Measurements from ENCODE around the gene SLC16A9.
"Not testable (repeated sequence)": the region's sequence is repeated elsewhere in the genome, so short reads cannot be mapped to it uniquely, and the experiment has no call there.

Gene SLC16A9

DNA sequence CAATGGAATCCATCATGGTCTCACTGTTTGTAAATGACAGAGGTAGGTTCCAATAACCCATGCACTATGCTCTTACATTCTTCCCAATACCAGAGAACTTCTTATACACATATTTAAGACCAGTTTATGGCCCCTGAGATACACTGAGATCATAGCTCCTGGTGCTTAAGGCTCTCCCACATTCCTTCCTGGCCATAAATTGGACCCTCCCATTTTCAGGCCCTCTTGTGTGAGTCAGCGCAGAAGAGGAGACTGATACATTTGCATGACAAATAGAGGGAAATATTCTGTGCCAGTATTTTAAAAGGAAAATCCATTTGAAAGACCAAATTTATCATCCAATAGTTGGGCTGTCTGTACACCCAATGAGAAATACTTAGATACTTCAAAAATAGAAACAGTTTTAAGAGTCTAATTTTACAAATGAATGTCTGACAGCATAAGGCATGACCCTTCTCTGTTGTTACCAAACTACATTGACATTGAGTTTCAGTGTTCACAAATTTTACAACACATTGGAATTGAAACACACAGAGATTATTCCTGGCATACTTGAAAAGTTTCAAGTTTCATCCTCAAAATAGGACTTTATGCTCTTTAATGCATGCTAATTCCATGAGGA lies 35.3 kb downstream of the SLC16A9 start:
- peak; percentile 43 for DNase-seq (ENCODE audit: low spot score)

DNA sequence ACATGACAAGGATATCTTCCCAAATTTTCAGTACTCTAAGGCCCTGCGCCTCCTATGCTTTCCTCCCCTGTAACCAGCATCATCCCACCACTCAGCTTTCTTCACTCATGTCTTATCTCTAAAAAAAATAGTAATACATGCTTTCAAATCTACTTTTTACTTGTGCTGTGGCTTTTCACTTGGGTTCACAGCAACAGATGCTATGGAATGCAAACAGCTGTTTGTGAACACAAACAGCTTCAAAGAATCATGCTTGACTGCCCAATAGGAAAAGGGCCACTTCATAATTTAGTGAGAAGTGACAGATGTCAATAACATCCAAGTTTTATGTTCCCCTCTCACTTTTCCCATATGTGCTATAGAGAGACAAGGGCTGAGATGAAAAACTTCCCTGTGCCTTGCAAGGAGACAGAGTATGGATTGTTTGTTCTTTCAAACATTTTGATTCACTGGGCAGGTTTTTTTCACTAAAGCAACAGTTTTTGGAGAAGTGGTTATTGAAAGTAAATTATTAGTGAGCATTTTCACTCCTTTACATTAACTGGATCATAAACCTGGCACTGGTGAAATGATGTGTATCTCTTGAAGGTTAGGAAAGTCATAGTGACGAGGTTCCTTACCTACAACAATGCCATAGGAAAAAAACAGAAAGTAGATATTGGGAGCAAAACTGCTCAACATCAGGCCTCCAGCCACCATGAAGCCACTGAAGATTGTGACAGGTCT lies 37.3 kb downstream of the SLC16A9 start:
- DNase-seq (ENCODE audit: low spot score) = no peak

DNA sequence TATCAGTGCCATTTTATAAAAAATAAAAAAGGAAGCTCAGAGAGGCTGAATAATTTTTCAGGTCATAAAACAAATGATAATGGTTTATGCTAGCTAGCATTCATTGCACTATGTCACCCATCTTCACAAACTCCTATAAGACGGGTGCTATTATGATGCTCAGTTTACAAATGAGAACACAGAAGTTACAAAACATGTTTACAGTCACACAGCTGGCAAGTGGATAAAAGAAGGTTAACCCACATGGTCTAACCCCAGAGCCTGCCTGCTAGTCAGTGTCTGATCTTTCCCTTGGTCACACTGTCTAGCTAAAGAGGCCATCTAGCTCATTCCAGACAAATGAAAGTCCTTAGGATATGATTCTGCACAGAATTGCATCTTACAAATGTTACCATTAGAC lies 39.4 kb downstream of the SLC16A9 start:
- no peak for DNase-seq (ENCODE audit: low spot score)

DNA sequence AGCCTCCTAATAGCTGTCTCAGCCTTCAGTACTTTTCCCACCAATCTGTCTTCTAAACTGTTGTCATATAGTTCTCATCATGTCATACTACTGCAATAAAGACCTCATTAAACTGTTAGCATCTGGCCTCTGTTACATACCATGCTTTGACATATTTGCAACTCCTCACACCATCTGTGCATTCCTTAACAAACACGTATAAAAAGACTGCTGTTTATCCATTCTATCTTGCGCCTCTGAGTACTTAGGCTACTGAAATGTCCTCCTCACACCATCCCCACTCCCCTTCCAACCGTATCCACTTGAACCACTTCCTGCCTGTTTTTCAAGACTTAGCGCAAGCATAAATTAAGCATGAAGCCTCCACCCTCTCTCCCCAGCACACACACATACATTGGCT lies 41.6 kb downstream of the SLC16A9 start:
- no peak for DNase-seq (ENCODE audit: low spot score)

DNA sequence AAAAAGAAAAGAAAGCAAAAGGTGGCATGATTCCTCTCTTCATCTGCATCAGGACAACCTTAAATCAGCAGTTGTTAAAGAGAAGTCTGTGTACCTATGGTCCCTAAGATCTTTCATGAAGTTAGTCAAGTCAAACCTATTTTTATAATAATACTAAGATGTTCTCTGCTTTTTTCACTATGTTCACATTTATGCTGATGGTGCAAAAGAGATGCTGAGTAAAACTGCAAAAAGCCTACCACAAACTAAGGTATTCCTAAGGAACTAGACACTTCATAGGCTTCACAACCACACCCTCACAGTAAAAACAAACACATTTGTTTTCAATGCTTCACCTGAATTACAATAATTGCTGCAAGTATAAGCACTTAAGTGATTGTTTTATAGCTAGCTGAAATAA lies 43.3 kb downstream of the SLC16A9 start:
- DNase-seq (ENCODE audit: low spot score) = no peak

DNA sequence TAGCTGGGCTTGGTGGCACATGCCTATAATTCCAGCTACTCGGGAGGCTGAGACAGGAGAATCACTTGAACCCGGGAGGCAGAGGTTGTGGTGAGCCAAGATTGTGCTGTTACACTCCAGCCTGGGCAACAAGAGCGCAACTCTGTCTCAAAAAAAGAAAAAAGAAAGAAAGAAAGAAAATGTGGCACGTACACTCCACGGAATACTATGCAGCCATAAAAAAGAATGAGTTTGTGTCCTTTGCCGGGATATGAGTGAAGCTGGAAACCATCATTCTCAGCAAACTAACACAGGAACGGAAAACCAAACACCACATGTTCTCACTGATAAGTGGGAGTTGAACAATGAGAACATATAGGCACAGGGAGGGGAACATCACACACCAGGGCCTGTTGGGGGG lies 46.4 kb downstream of the SLC16A9 start:
- not testable (repeated sequence) for DNase-seq (ENCODE audit: low spot score)

DNA sequence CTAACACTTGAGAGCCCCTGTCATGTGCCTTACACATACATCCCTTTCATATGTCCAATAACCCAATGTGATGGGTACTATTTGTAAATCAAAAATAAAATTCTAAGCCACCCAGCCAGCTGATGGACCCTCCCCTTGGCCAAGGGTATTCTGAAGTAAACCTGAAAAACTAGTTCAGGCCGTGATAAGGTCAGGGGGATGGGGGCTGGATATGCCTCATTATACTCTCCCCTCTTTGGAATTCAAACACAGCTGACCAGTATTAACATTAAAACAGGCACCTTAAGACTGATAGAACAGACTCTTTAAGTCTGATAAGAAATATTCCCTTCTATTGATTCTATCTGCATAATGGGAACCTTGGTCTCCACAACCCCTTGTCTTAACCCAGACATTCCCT lies 51.9 kb downstream of the SLC16A9 start:
- no peak for DNase-seq (ENCODE audit: low spot score)

DNA sequence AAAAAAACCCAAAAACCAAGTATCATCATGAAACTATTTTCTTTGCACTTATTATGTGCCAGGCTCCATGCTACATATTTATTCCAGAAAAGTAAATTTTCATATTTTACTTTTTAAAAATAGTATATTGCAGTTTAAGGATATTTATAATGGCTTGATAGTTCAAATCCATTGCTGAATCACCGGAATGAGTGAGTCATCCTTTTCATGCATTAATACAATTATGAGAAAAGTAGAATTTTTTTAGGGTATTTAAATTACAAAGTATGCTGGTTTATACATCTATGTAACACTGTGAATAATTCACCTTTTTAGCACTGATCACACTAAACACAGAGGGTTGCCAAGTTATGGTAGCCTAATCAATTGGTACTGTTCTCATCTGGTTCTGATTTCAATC lies 54.3 kb downstream of the SLC16A9 start:
- no peak for DNase-seq (ENCODE audit: low spot score)

DNA sequence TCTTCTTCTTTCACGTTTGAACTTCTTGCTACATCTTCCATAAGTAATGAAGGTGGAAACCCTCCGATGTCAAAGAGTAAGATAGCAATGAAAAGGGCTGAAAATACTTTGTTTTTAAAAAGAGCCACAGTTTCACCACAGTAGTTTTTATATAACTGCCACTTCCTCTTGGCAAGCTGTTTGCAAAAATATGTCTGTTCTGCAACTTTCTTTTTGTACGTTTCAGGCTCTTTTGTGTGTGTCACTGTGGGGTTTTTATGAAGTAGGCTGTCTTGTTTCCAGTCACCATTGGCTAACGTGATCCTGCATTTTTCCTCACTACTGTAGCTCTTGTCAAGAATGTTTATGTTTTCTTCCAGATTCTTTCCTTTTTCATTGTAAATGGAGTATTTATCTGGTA lies 55.6 kb downstream of the SLC16A9 start:
- no peak for DNase-seq (ENCODE audit: low spot score)

DNA sequence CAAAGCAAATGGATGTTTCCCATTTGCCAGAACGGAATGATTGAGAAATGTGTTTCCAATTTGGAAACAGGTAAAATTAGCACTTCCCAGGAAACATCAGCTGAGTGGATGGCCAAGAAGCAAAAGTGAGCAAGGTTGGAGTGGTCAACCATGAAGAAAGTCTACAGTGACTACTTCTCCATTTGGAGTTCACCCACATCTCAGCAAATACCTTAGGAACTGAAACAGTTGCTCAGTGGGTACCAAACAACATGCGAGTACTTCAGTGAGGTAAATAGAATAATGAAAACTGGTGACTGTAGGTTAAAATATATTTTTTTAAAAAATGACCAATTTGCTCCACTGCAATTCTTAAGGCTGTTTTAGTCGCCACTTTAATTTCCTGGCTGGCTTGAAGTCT lies 57.7 kb downstream of the SLC16A9 start:
- no peak for DNase-seq (ENCODE audit: low spot score)

DNA sequence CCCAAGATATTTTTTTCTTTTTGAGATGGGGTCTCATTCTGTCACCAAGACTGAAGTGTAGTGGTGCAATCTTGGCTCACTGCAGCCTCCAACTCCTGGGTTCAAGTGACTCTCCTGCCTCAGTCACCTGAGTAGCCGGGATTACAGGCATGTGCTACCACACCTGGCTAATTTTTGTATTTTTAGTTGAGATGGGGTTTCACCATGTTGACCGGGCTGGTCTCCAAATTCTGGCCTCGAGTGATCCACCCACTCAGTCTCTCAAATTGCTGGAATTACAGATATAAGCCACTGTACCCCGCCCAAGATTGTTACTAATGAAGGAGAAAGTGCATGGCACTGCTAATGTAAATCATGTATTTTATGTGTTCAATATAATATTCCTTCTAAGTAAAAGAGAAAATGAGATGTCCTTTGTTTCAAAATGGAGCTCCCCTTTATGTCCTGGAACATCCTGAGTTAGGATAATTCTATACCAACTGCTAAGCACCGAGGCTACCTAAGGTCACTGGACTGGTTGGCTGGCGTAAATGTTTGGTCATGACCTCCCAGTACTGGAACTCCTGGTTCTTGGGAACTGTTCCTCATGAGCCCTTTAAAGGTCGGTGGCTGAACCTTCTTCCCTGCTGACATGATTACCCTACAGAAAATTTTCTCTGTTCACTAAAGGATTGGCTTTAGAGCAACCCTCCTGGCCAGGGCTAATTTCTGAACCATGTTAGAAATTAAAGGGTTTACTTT lies 59.9 kb downstream of the SLC16A9 start:
- DNase-seq (ENCODE audit: low spot score) = no peak

DNA sequence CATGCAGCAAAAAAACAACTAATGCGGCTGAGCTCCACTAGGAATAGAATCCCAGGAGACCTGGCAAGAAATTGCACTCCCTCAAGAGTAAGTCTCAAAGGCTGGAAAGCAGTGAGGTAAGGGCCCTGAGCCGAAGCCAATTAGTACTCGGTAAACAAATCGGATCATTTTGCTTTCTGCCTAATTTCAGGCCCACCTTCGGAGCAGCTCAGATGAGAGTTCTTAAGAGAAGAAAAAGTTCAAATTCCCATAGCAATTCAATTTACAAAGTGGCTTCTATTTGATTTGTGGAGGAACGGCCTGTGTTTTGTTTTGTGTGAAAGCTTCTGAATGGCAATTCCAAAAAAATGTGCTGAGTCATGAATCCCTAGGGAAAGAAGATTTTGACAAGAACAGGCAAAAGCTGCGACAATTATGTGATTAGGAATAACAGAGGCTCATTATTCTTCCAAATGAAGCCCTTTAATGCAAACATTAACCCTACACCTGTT lies 60.9 kb downstream of the SLC16A9 start:
- peak; percentile 58 for DNase-seq (ENCODE audit: low spot score)

DNA sequence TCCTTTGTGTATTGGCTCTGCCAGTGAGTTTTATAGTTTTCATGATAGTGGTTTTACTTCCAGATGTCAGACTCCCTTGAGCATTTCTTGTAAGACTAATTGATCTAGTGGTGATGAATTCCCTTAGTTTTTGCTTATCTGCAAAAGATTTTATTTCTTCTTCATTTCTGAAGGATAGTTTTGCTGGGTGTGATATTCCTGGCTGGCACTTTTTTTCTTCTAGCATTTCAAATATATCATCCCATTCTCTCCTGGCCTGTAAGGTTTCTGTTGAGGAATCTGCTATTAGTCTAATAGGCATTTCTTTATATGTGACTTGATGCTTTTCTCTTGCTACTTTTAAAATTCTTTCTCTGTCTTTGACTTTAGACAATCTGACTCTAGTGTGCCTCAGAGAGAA lies 64.8 kb downstream of the SLC16A9 start:
- no peak for DNase-seq (ENCODE audit: low spot score)

DNA sequence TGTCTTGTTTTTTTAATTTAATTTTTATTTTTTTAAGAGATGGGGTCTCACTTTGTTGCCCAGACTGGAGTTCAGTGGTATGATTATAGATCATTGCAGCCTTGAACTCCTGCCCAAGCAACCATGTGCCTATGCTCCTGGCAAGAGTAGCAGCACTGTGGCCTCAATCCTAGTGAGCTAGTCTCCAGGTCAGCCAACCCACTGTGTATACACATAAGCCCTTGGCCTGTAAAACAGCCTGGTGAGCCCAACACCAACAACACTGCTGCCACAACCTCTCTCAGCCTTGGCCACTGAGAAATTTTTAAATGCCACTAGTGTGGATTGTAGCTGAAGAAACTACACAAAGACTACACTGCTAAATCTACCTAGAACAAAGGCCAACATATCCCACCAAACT lies 68.0 kb downstream of the SLC16A9 start:
- DNase-seq (ENCODE audit: low spot score) = not testable (repeated sequence)

DNA sequence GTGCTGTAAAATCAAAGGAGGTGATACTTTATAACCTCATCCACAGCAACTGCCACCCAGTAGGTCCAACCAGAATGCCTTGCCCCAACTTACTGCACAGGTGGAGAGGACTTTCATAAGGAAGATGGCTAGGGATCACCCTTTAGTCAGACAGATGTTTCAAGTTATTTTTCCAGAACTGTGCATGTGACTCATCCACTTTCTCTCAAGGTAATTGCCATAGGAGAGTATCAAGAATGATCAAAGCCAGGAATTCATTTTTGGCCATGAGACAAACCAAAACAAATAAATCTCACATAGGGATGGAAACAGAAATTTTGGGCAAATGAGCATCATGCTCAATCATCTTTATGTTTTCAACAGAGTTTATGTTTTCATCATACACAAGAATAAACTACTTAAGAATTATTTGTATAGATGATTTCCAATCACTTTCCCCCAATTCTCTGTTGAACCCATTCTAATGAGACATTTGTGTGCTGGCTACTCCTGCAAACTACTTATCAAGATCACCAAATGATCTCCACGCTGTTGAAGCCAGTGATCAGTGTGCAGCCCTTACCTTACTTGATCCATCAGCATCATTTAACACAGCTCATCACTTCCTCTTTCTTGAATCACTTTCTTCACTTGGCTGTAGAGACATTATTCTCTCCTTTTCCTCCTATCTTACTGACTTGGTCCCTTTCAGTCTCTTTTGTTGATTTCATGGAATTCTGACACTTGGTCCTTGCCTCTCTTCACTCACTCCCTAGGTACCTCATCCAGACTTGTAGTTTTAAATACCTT lies 74.0 kb downstream of the SLC16A9 start:
- no peak for DNase-seq (ENCODE audit: low spot score)

DNA sequence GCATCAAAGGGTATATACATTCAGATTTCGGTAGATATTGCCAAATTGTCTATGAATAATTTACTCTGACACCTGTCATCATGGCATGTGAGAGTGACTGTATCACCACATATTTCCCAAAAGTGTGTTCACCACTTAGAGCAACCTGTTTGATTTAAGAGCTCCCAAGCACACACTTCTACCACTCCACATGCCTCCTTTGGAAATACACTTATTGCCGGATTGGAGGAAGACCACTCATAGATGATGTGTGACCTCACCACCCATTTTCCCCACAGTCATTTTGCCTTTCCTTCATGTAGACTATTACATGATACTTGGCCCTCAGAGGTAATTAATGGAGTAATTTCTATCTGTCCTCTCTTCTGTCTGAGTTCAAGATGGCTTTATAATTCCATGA lies 75.5 kb downstream of the SLC16A9 start:
- DNase-seq (ENCODE audit: low spot score) = no peak

DNA sequence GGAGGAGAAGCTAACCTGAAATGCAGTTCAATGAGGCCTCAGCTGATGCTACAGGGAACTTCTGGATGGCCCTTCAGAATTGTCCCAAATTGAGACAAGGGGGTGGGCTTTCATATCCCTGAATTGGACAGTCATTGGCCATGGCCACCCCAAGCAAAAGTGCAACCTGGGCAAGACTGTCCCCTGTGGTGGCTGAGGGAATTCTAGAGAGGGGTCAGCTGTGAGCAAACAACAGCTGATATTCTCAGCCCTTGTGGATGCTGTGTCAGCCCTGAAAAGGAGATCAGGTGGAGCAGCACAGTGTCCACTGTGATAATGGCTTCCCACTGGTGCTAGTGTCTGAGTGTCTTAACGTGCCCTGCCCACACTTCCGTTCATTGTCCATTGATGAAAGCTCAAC lies 76.6 kb downstream of the SLC16A9 start:
- DNase-seq (ENCODE audit: low spot score) = no peak

DNA sequence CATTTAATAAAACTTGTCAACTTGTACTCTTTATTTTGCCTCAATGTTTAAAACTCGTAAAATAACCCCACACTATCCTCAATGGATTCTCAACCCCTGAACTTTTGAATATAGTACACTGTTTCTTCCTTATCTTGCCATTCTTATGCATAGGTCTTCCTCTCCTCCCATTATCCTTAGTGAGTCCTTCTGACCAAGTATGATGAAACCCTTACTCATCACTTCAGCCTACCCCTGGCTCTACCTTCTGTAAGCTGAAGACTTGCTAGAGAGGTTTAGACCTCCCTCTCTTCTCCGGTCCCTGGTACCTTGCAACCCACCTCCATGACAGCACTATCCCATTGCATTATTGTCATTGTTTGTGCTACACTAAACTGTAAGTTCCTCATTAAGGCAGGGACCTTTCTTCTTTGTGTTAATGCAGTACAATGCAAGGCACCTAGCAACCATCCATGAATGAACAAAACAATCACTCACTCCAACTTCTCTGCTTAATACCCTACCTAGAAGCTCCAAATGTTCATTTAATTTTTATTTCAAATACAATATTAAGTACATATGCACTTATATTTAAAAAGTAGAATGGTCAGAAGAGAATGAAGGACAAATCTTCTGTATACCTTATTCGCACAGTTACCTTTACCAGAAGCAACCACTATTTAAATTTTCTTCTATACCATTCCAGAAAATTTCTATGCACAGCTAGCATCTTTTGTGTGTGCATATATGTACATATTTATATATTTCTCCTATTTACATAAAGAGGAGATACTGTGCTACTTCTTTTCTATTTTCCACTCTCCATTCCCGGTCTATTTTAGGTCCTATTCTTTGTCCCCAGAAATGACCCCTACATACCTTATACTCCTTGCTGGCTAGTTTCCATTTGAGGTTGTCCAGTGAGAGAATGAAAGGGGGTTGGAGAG lies 77.5 kb downstream of the SLC16A9 start:
- no peak for DNase-seq (ENCODE audit: low spot score)

DNA sequence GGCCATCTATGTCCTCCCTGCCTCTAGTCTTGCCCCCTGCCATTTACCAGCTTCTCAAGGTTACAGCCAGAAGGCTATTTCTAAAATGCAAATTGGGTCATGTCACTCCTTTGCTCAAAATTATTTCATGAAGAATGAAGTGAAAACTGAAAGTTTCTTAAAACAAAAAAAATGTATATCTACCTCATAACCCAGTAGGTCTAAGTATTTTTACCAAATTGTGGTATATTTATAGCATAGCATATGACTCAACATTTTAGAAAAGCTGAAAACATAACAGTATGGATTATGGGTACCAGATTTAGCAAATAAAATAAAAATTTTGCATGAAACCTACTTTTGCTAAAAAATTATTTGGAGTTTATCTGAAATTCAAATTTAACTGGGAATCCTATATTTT lies 78.4 kb downstream of the SLC16A9 start:
- DNase-seq (ENCODE audit: low spot score) = no peak

DNA sequence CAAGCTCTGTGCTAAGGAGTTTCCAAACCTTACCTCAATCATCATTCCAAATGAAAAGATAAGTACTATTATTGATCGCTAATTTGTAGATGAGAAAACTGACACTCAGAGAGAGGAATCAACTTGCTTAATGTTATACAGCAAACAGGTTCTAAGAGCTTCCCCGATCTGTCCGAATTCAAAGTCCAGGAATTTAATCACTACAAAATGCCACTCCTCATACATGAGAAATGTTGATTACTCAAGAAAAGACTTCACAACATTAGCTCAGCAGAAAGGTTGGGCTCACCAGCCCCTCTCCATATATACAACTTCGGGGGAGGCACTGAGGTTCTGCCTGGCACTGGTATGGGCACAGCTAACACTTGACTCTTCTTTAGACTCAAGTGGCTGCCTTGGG lies 80.7 kb downstream of the SLC16A9 start:
- no peak for DNase-seq (ENCODE audit: low spot score)

DNA sequence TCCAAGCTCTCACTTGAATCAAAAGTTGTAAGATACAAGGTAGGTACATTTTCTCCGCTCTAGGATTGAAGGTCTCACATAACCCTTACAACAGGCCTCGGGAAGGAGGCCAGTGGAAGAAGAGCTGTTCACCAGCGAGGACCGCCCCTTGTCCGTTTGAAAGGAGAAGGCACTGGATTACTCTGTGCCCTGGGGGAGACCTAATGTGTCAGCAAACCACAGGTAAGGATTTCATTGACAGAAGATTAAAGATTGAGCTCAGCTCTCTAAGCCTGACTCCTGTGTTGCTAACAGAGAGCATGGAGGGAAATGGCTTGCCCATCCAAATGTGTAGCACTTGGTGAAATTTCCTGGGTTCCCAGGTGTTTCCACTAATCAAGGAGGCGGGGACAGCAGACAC lies 81.2 kb downstream of the SLC16A9 start:
- DNase-seq (ENCODE audit: low spot score) = no peak

All from GM03348 (cell line).